ENCODE results near the gene EFCAB7. TPM values are rescaled to one million over a fixed set of nuclear protein-coding genes. Genes with fewer than 3 reads are reported as not detected.
A peak's percentile ranks its signal among the peaks of the same experiment; 100 is the strongest.

EFCAB7 gene
- total RNA-seq, 2 donors from 2014 or later, result 9.8 to 11.6 TPM

DNA sequence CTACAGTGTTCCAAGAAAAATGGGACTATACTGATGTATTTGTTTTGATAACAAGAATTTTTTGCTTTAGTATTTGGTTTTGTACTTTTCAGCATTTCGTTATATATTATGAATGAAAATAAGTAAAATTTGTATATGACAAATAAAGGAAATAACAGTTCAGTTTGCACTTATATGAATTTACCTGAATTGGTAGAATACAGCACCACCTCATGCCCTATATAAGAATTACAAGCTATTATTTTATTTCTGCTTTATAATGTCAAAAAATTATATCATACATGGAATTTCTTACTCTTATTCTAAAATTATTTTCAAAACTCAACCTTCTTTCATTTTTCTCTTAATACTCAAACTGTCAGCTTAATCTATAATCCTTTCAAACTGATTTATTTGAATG, 14.6 kb downstream of the EFCAB7 start:
- H3K36me3 ChIP-seq, result no peaks in the 10 kb centered on the region
- no peak overlapping the region for H3K4me3 ChIP-seq
- no peaks in the 10 kb centered on the region for H3K4me1 ChIP-seq (replicated peaks)
- H3K27me3 ChIP-seq (replicated peaks; ENCODE audit: insufficient read depth), result no peaks in the 10 kb centered on the region
- WGBS, result 81% methylated on average over 1 of the region's 1 CpG
- TF ChIP-seq POLR2AphosphoS5 (IDR thresholded peaks at IDR 0.05), result no peak
- TF ChIP-seq, protein P1, sequence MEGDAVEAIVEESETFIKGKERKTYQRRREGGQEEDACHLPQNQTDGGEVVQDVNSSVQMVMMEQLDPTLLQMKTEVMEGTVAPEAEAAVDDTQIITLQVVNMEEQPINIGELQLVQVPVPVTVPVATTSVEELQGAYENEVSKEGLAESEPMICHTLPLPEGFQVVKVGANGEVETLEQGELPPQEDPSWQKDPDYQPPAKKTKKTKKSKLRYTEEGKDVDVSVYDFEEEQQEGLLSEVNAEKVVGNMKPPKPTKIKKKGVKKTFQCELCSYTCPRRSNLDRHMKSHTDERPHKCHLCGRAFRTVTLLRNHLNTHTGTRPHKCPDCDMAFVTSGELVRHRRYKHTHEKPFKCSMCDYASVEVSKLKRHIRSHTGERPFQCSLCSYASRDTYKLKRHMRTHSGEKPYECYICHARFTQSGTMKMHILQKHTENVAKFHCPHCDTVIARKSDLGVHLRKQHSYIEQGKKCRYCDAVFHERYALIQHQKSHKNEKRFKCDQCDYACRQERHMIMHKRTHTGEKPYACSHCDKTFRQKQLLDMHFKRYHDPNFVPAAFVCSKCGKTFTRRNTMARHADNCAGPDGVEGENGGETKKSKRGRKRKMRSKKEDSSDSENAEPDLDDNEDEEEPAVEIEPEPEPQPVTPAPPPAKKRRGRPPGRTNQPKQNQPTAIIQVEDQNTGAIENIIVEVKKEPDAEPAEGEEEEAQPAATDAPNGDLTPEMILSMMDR (IDR thresholded peaks at IDR 0.05), result peak in 3 of 4 experiments; percentile 17 to 47 (median 38)
- no peak for TF ChIP-seq POLR2A (IDR thresholded peaks at IDR 0.05)
- DNase-seq (ENCODE audit: low spot score), result no peak
- H3K9me3 ChIP-seq, result no peaks in the 10 kb centered on the region
- intact Hi-C loops (cut with DNase I), result no loop called here
- no peak overlapping the region for H3K27ac ChIP-seq

DNA sequence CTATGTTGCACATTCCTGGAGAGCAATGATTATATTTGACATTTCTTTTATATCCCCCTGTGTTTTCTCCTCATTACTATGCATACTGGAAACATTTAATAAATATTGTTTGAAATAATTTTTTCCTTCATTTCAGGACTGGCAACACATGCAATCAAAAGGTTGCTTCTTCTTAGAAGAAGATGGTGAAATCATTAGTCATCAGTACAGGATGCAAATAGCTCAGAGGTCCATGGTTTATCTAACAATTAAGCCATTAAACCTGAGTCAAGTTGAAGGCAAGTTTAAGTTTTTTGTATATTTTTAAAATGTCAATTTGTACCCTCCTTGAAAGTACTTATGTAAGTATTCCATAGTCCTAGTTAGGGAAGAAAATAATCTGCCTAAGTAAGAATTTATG, 22.5 kb downstream of the EFCAB7 start:
- no peaks in the 10 kb centered on the region for H3K4me1 ChIP-seq (replicated peaks)
- no peak overlapping the region for H3K4me3 ChIP-seq
- H3K27ac ChIP-seq, result no peak overlapping the region
- H3K27me3 ChIP-seq (replicated peaks; ENCODE audit: insufficient read depth), result no peaks in the 10 kb centered on the region
- DNase-seq (ENCODE audit: low spot score), result no peak
- TF ChIP-seq POLR2A (IDR thresholded peaks at IDR 0.05) (no peak), POLR2AphosphoS5 (IDR thresholded peaks at IDR 0.05) (no peak)
- TF ChIP-seq, protein P1 (IDR thresholded peaks at IDR 0.05), result no peak
- no peaks in the 10 kb centered on the region for H3K36me3 ChIP-seq
- intact Hi-C loops (cut with DNase I), result no loop called here
- no peaks in the 10 kb centered on the region for H3K9me3 ChIP-seq

DNA sequence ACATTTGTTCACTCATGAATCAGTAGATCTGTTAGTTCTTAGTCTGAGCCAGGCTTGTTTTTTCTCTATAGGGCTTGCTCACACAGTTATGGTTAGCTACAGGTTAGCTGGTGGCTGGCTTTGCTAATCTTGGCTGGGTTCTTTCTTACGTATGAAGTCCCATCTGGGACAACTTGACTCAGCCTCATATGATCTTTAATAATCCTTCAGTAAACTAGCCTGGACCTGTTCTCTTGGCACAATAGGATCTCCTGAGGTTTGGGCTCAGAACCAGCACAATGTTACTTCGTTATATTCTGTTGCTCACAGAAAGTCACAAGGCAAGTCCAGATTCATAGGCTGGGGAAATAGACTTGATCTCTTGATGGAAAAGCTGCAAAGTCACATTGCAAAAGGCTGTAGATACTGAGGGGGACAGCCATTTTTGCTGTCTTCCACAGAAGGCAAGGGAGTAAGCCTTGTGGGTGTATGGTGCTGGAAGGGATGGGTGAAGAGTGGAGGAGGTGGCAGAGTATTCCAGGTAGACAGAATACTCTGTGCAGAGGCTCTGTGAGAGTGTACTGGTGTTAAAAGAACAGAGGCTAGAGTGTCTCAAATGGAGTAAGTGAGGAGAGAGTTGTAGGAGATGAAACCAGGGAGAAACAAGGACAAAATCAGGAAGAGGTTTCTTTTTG, 24.4 kb downstream of the EFCAB7 start:
- H3K27ac ChIP-seq, result peak overlapping the region; percentile 58 to 69
- no peaks in the 10 kb centered on the region for H3K36me3 ChIP-seq
- H3K4me3 ChIP-seq, result no peak overlapping the region
- peak; percentile 75 for DNase-seq (ENCODE audit: low spot score)
- no peaks in the 10 kb centered on the region for H3K9me3 ChIP-seq
- intact Hi-C loops (cut with DNase I), result no loop called here
- TF ChIP-seq POLR2A (IDR thresholded peaks at IDR 0.05) (no peak), POLR2AphosphoS5 (IDR thresholded peaks at IDR 0.05) (peak; percentile 92)
- 43% methylated on average over 2 of the region's 2 CpGs for WGBS
- no peaks in the 10 kb centered on the region for H3K4me1 ChIP-seq (replicated peaks)
- H3K27me3 ChIP-seq (replicated peaks; ENCODE audit: insufficient read depth), result no peaks in the 10 kb centered on the region

DNA sequence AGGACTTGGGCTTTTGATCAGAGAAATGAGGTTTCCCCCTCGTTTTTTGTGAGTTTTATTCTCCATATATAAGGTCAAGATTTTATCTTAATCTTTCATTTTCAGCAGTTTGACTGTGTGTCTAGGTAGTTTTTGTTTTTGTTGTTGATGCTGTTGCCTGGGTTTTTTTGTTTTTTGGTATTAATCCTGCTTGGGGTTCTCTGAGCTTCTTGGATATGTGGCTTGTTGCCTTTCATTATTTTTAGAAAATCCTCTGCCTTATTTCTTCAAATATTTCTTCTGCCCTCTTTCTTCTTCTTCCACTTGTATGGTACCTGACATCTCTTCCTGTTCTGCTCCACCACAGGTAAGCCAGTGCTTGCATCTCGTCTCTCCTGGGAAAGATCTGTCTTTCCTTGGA, 25.0 kb downstream of the EFCAB7 start:
- TF ChIP-seq, protein P1 (IDR thresholded peaks at IDR 0.05), result no peak
- no peak for TF ChIP-seq POLR2AphosphoS5 (IDR thresholded peaks at IDR 0.05)
- Histone ChIP-seq H3K27me3 (replicated peaks; ENCODE audit: insufficient read depth) (no peaks in the 10 kb centered on the region), H3K4me3 (no peak overlapping the region), H3K4me1 (replicated peaks) (no peaks in the 10 kb centered on the region), H3K9me3 (no peaks in the 10 kb centered on the region), H3K36me3 (no peaks in the 10 kb centered on the region), H3K27ac (peak overlapping the region; percentile 58 to 69)
- intact Hi-C loops (cut with DNase I), result no loop called here
- no peak for DNase-seq (ENCODE audit: low spot score)
- WGBS, result 81% methylated on average over 2 of the region's 2 CpGs

DNA sequence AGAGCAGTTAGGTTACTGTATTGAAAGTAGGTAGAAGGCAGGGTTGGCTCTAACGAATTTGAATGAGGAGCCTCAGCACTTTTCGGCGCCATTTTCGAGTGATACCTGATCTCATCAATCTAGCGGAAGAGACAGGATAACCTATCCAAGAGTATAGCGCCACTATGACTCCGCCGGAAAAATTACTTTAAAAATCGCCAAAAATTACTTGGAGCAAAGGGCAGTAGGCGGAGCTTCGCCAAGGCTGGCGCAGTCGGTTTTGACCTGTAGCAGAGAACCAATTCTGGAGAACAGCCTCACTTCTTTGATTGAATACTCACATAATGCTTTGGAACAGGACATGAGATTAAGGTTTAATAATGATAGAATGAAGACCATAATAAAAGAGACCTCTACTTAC, 25.6 kb downstream of the EFCAB7 start:
- H3K36me3 ChIP-seq, result no peaks in the 10 kb centered on the region
- no peak overlapping the region for H3K4me3 ChIP-seq
- WGBS, result 93% methylated on average over 13 of the region's 13 CpGs

DNA sequence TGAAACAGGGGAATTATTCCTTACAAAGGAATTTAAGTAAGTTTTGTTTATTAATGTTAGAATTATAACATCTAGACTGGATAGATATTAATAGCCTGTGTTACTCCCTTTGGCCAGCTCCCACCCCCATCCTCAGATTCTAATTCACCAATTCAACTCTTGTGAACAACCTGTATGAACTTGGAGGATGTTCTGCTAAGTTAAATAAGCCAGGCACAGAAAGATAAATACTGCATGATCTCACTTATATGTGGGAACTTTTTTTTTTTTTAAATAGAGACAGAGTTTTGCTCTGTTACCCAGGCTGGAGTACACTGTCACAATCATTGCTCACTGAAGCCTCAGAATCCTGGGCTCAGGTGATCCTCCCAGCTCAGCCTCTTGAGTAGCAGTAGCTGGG, 32.2 kb downstream of the EFCAB7 start:
- H3K36me3 ChIP-seq, result no peaks in the 10 kb centered on the region
- no peak overlapping the region for H3K4me3 ChIP-seq
- H3K4me1 ChIP-seq (replicated peaks), result no peaks in the 10 kb centered on the region
- intact Hi-C loops (cut with DNase I), result no loop called here
- H3K27me3 ChIP-seq (replicated peaks; ENCODE audit: insufficient read depth), result no peaks in the 10 kb centered on the region
- no peak for DNase-seq (ENCODE audit: low spot score)
- no peaks in the 10 kb centered on the region for H3K9me3 ChIP-seq
- H3K27ac ChIP-seq, result peak overlapping the region in 1 of 2 donors; percentile 49
- TF ChIP-seq POLR2AphosphoS5 (IDR thresholded peaks at IDR 0.05) (peak; percentile 59), POLR2A (IDR thresholded peaks at IDR 0.05) (no peak)
- TF ChIP-seq, protein P1 (IDR thresholded peaks at IDR 0.05), result no peak

More for the DNA sequence above, 25.6 kb downstream of the EFCAB7 start:
- TF ChIP-seq POLR2A (IDR thresholded peaks at IDR 0.05), result no peak
- no peaks in the 10 kb centered on the region for H3K9me3 ChIP-seq
- H3K27ac ChIP-seq, result no peak overlapping the region
- no peak for DNase-seq (ENCODE audit: low spot score)
- H3K4me1 ChIP-seq (replicated peaks), result no peaks in the 10 kb centered on the region
- no peaks in the 10 kb centered on the region for H3K27me3 ChIP-seq (replicated peaks; ENCODE audit: insufficient read depth)
- intact Hi-C loops (cut with DNase I), result no loop called here
